Panc1 (cell line): ENCODE measurements around the gene ADD1.

Experiments used
- TCF7L2 ChIP-seq: IDR thresholded peaks from 2 replicates; pipeline ENCODE4 v1.6.1; 2011; ENCODE audit warnings: mild to moderate bottlenecking, low read depth, low read length, inconsistent platforms
- TF ChIP-seq, protein P1 (sequence below): fragments of 450-650 bp; IDR thresholded peaks from 2 replicates; pipeline ENCODE4 v1.5.1; 2017; ENCODE audit warnings: mild to moderate bottlenecking
- TF ChIP-seq, protein P2 (sequence below), 2 experiments: IDR thresholded peaks; 2 replicates each; pipeline ENCODE4 v1.6.1; 2011 to 2012; ENCODE audit warnings: low read depth in 2 of 2, control low read depth in 1 of 2, low read length in 1 of 2, mild to moderate bottlenecking in 1 of 2, moderate library complexity in 1 of 2; ENCODE audit not compliant: insufficient read depth in 1 of 2

DNA sequence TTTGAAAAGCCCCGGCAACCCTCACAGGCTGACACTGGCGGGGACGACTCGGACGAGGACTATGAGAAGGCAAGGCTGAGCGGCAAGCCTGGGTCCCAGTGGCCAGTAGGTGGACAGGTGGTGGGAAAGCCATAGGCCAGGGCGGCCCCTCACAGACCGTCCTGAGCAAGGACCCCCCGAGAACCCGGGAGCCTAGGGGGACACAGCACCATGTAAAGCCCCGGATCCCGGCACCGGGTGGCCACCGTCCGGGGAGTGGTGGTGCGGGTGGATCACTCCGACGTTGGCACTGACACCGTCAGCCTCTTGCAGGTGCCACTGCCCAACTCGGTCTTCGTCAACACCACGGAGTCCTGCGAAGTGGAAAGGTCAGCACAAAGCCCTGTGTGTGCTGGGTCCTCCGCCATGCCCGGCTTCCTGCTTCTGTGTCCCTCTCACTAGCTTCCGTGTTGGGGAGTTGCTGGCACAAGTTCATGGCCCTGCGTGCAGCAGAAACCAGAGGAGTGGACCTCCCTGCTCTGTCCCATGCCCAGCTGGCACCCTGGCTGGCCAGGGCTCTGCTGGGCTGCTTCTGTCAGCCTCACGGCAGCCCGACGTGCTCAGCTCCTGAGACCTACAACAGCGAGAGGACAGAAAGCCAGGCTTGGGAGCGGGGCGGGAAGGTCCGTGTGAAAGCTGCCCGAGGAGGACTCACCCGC is 11.9 kb upstream of the ADD1 start:
- TF ChIP-seq, protein P1, sequence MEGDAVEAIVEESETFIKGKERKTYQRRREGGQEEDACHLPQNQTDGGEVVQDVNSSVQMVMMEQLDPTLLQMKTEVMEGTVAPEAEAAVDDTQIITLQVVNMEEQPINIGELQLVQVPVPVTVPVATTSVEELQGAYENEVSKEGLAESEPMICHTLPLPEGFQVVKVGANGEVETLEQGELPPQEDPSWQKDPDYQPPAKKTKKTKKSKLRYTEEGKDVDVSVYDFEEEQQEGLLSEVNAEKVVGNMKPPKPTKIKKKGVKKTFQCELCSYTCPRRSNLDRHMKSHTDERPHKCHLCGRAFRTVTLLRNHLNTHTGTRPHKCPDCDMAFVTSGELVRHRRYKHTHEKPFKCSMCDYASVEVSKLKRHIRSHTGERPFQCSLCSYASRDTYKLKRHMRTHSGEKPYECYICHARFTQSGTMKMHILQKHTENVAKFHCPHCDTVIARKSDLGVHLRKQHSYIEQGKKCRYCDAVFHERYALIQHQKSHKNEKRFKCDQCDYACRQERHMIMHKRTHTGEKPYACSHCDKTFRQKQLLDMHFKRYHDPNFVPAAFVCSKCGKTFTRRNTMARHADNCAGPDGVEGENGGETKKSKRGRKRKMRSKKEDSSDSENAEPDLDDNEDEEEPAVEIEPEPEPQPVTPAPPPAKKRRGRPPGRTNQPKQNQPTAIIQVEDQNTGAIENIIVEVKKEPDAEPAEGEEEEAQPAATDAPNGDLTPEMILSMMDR = no peak
- TF ChIP-seq, protein P2, sequence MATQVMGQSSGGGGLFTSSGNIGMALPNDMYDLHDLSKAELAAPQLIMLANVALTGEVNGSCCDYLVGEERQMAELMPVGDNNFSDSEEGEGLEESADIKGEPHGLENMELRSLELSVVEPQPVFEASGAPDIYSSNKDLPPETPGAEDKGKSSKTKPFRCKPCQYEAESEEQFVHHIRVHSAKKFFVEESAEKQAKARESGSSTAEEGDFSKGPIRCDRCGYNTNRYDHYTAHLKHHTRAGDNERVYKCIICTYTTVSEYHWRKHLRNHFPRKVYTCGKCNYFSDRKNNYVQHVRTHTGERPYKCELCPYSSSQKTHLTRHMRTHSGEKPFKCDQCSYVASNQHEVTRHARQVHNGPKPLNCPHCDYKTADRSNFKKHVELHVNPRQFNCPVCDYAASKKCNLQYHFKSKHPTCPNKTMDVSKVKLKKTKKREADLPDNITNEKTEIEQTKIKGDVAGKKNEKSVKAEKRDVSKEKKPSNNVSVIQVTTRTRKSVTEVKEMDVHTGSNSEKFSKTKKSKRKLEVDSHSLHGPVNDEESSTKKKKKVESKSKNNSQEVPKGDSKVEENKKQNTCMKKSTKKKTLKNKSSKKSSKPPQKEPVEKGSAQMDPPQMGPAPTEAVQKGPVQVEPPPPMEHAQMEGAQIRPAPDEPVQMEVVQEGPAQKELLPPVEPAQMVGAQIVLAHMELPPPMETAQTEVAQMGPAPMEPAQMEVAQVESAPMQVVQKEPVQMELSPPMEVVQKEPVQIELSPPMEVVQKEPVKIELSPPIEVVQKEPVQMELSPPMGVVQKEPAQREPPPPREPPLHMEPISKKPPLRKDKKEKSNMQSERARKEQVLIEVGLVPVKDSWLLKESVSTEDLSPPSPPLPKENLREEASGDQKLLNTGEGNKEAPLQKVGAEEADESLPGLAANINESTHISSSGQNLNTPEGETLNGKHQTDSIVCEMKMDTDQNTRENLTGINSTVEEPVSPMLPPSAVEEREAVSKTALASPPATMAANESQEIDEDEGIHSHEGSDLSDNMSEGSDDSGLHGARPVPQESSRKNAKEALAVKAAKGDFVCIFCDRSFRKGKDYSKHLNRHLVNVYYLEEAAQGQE (IDR thresholded peaks at IDR 0.05; ENCODE audit: insufficient read depth in 1 of 2, low read depth in 2 of 2, low read length in 1 of 2) = no peak
- no peak for TF ChIP-seq TCF7L2
